ENCODE data around the gene CCDC179.

Gene CCDC179

DNA sequence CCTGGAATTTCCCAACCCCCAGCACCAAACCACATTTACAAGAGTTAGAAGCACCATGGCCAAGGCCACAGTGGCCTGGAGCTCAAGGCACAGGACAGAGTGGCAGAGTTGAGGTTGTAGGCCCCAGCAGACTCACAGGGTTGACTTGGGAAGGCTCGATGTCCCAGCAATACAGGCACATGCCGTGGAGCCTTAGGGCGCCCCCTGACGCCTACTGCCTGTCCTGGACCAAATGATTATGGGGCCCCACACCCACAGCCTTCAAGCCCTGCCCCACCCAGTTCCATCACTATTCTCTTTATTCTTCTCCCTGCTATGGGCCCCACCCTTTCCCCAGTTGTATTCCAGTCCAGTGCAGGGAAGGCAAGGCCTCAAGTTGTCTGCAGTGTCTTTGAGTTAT is at the start of gene CCDC179:
Gene CCDC179, minus strand, starts transcription at position 234 of the 400 bp plus-strand sequence. Its CDS starts 53 bp downstream, at position 181.
- DNase-seq: no peak

DNA sequence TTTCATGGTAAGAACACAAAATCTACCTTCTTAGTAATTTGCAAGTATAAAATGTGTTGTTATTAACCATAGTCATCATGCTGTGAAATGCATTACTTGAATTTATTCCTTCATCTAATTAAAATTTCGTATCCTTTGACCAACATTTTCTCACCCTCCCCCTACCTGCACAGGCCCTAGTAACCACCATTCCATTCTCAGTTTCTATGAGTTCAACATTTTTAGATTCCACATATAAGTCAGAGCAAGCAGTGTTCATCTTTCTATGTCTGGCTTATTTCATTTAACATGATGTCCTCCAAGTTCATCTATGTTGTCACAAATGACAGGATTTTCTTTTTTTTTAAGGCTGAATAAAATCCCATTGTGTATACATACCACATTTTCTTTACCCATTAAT is 43.5 kb upstream of the CCDC179 start:
- no peak for DNase-seq

DNA sequence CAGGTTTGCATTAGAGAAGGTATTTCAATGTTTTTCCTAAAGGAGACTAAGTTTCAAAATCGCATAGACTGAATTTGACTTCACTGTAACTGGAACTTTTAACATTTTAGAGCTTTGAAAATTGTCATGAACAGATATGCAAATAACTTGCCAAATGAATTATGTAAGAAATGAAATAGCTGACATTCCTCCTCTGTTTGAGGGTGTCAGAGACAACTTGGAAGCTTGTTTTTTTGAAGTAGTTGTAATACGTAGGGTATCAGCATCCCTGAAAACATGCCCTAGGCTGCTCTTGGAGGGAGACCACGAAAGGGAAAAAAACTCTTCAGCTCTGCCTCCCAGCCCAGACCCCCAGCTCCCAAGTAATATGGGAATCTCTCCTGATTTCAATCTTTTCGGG is 41.3 kb upstream of the CCDC179 start:
- DNase-seq: no peak

DNA sequence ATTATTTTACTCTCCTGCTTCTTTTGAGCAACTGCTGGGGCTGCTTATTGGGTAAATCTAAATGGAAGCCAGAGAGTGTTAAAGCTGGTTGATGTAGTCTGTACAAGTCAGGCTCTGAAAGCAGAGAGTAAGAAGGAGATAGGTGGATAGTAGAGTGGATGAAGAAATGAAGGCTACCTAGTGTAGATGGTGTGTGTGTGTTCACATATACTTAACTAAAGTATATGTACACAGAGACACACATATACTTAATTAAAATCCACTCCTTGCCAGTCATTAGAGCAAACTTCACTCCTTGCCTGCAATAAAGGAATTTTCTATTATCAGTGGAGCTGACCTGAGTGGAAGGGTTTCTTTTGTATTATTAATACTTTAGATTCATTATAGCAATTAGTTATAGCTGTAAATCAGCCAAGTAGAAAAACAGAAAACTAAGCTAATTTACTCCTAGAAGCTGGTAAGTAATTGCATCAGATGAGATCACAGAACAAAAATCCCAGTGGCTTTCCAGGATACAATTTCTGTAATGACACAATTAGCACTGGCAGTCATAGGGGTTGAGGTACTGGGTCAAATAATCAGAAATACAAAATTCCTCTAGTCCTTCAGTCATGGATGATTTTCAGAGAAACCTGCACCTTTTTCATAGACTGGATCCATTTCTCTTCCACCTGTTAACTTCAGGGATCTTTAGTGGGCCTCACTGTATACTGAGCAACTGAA is 40.7 kb upstream of the CCDC179 start:
- no peak for DNase-seq

- no peak for DNase-seq
Measured at GRCh38 chr11:22898036-22898435, 37.8 kb upstream of the CCDC179 start.

DNA sequence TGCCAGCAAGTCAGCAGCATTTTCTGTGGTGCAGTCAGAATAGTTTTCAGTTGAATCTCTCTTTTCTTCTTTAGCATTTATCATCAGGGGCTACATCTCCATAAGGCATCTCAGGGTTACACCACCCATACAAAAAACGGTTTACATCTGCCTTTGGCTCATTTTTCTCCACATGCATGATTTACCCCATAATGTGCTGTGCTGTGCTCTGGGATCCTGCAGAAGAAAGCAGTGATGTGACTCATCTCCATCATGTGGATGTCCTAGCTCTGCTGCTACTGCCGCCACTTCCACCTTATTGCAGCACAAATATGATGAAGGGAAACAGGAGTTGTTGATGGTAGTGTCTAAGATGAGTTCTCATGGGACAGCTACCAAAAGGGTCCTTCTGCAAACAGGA is 30.0 kb upstream of the CCDC179 start:
- no peak for DNase-seq

DNA sequence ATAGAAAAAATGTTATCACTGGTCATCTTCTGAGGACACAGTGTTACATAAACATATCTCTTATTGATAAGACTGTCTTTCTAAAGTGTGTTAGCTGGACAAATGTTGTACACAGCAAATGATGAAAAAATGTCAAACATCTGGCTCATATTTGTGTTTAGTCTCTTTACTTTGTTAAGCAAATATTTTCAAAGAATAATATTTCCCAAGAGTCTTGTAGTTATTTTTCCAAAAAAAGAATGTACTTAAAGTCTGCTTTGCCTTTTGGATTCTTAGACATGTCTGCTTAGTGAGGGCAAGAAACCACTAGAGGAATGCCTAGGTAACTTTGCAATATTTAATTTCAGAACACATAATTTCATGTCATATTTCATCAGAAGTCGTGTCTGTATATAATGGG is 23.9 kb upstream of the CCDC179 start:
- no peak for DNase-seq

GRCh38 chr11:22879630-22880029 is 19.4 kb upstream of the CCDC179 start:
- DNase-seq: no peak

GRCh38 chr11:22878604-22879003 is 18.3 kb upstream of the CCDC179 start:
- no peak for DNase-seq

- no peak for DNase-seq
Measured at GRCh38 chr11:22878039-22878438, 17.8 kb upstream of the CCDC179 start.

DNA sequence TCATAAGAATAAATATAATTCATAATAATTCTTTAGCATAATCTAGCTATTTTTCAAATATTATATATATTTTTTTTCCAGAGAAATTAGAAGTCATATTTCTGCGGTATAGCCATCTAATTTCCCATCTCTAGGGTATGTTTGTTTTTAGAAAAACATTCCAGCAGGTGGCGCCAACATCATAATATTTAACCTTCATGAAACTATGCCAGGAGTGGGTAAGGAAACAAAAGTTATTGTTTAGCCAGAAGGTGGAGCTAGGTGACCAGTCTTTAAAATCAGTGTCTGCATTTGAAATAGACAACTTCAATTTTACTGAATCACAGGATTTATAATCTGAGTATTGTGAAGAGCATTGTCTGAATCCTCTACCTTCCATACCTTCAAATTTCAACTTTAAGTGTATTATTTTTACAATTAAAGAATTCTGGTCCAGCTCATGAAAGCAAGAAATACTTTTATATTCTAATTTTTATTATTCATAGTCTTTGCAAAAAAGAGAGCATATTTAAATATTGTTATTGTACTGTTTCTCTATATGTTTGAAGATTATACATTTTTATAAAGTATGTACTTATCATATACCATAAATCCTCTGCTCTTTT is 15.7 kb upstream of the CCDC179 start:
- DNase-seq: peak; percentile 50

- no peak for DNase-seq
Measured at GRCh38 chr11:22869325-22869724, 9.1 kb upstream of the CCDC179 start.

- no peak for DNase-seq
Measured at GRCh38 chr11:22859756-22860155, 518 bp downstream of the CCDC179 start.

DNA sequence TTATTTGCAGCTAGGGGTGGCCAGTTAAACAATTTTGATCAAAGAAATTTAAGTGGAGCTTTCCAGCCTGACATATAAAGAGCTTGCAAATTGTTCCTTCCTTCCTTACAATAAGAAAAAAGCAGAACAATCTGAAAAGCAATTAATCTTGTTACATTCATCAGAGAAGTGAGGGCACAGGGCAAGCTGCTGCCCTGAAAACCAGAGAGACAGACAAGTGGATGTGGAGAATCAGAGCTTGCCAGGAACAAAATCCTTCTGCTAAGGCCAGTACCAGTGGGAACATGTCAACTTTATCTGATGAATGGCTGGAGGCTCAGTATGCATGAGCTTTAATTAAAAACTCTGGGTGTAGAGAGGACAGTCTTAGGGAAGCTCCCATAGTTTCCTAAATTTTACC is 8.8 kb downstream of the CCDC179 start:
- DNase-seq: no peak

DNA sequence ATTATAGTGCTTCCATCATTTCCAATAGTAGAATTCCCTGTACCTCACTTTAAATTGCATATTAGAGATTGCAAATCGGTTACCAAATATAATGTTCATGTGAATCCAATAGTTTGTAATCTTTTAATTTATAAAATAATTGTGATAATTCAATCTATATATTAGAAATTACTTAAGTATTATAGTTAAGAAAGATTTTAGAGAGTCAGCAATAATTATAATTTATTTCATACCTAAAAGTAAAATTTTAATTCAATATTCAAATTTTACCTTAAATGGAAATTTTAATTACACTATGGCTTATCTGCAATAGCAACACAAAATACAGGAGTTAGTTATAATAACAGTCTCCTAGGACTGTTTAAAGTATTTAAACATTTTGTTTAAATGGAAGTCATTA is 13.5 kb downstream of the CCDC179 start:
- DNase-seq: no peak

DNA sequence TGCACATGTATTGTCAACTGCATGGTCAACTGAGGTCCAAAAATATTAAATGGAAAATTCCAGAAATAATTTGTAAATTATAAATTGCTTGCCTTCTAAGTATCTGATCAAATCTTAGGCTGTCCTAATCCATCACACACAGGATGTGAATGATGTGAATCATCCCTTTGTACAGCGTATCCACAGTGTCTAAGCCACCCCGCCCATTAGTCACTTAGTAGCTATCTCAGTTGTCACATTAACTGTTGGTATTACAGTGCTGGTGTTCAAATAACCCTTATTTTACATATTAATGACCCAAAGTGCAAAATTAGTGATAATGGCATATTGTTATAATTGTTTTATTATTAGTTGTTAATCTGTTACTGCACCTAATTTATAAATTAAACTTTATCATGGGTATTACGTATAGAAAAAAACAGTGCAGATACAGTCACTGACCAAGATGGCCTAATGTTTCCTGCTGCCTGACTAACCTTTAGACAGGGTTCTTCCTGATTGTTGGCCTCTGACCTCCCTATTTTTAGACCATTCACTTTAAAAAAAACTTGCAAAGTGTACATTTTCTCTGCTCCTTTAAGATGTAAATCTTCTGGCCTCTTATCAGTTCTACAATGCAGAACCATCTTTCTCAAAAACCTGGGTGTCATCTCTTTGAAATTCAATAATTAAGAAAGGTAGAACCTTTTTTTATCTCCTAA is 27.8 kb downstream of the CCDC179 start:
- DNase-seq: no peak

GRCh38 chr11:22830082-22830414 is 30.2 kb downstream of the CCDC179 start:
- no peak for DNase-seq

DNA sequence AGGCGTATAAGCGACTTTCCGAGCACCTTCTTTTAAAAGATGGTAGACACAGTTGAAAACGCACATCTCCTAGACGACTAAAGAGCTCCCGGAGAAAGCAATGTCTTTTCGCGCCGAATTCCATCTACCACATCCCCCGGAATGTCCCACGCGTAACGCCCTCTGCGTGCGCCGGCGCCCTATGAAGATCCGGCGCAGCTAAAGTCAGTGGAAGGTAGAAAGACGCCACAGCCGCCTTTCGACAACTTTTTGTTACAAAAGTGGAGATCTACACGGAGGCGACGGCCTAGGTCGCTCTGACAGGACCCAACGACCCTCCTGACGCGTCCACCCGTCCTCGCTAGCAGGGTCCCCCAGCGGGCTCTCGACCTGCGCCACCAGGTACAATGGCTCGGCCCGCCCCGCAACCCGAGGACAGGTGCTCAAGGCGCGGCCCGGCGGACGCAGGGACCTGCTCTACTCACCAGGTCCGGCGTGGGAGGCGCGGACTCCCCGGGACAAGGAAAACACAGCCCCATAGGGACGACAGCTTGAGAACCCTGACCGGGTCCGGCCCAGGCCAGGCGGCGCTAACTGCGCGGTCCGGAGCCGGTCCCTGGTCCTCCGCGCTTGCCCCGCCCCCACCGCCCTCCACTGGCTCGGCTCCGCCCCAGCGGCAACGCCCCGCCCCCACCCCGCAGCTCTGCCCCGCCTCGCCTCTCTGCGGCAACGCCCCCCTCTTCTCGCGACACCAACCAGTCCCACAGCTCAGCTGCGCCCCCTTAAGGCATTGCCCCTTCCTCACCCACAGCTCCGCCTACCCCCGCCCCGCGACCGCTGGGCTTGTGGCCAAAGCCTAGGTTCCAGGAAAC is 30.8 kb downstream of the CCDC179 start, which contains the start of gene SVIP:
Gene SVIP, minus strand, starts transcription at position 571 of the 851 bp plus-strand sequence. Its CDS starts 53 bp downstream, at position 518.
- peak; percentile 71 for DNase-seq

- DNase-seq: no peak
Measured at GRCh38 chr11:22828373-22828772, 31.9 kb downstream of the CCDC179 start.

- no peak for DNase-seq
Measured at GRCh38 chr11:22822203-22822602, 38.1 kb downstream of the CCDC179 start.

GRCh38 chr11:22809893-22810292 is 50.4 kb downstream of the CCDC179 start:
- no peak for DNase-seq

DNA sequence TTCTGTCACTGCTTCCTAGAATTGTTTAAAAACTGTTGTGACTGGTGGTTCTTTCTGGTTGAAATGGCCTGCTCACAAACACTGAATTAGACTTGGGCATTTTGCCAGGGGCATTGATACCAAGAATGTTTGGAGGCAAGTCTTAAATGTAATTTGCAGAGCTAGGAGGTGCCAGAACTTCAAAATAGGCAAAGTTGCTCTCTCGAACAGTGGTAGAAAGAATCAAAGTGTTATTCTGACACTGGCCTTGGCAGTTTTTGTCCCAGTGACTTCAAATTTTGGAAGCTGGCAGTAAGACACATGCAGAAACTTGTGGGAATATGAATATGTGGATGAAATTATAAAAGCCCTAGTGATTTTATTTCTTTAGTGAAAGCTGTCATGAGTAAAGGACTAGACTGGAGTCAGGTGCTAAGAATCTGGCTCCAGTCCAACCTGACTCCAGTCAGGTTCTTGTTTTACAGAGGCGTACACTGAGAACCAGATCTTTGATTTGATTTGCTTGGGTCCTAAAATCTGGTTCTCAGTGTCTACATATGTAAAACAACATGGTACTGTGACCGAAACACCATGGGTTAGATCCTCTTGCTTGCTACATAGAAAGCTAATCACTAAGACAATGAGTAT is 51.6 kb downstream of the CCDC179 start:
- no peak for DNase-seq
